ENCODE data around the gene CAMK1G. TPM values are rescaled to one million over a fixed set of nuclear protein-coding genes. Genes with fewer than 3 reads are reported as not detected.

The CAMK1G gene
- total RNA-seq, 2 donors from 2014 or later: 0.18 to 1.6 TPM

- Histone ChIP-seq H3K27ac (no peak overlapping the region), H3K4me3 (no peak overlapping the region), H3K27me3 (replicated peaks; ENCODE audit: insufficient read depth) (no peaks in the 10 kb centered on the region), H3K9me3 (no peaks in the 10 kb centered on the region), H3K36me3 (no peaks in the 10 kb centered on the region), H3K4me1 (replicated peaks) (no peaks in the 10 kb centered on the region)
- no peak for DNase-seq (ENCODE audit: low spot score)
- intact Hi-C loops (cut with DNase I): no loop called here
- TF ChIP-seq CTCF (IDR thresholded peaks at IDR 0.05) (no peak), POLR2A (IDR thresholded peaks at IDR 0.05) (no peak), POLR2AphosphoS5 (IDR thresholded peaks at IDR 0.05) (no peak)
- whole genome bisulfite sequencing: 77% methylated on average over 6 of the region's 6 CpGs
Measured at GRCh38 chr1:209561532-209561931, 22.0 kb upstream of the CAMK1G start.

DNA sequence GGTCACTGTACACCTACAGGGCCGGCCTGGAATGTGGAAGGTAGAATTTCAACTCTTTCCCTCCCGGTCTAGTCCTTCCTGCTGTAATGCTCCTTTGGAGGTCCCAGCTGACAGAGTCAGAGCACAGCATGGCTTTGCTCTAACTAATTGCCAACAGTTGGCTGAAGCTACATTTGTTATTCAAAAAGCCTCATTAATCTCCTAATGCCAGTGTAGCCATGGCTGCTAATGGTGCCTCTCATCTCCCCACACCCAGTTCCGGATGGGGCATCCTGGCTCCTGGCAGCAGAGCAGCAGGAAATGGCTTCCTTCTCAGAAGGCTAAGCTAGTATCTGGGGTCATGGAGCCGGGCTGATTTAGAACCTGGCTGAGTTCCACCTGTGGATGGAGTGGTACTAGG lies 18.7 kb upstream of the CAMK1G start:
- intact Hi-C loops (cut with DNase I): no loop called here
- Histone ChIP-seq H3K36me3 (no peaks in the 10 kb centered on the region), H3K27me3 (replicated peaks; ENCODE audit: insufficient read depth) (no peaks in the 10 kb centered on the region), H3K27ac (no peak overlapping the region), H3K9me3 (no peaks in the 10 kb centered on the region), H3K4me1 (replicated peaks) (no peaks in the 10 kb centered on the region), H3K4me3 (no peak overlapping the region)
- DNase-seq (ENCODE audit: low spot score): no peak
- WGBS: 66% methylated on average over 4 of the region's 4 CpGs
- TF ChIP-seq POLR2AphosphoS5 (IDR thresholded peaks at IDR 0.05): no peak
- TF ChIP-seq CTCF (IDR thresholded peaks at IDR 0.05): no peak
- no peak for TF ChIP-seq POLR2A (IDR thresholded peaks at IDR 0.05)

GRCh38 chr1:209565759-209566678 lies 17.5 kb upstream of the CAMK1G start:
- no peak overlapping the region for H3K4me3 ChIP-seq
- H3K27me3 ChIP-seq (replicated peaks; ENCODE audit: insufficient read depth): no peaks in the 10 kb centered on the region
- no peaks in the 10 kb centered on the region for H3K4me1 ChIP-seq (replicated peaks)
- TF ChIP-seq POLR2A (IDR thresholded peaks at IDR 0.05) (no peak), CTCF (IDR thresholded peaks at IDR 0.05) (peak; percentile 58 to 68 (median 60)), POLR2AphosphoS5 (IDR thresholded peaks at IDR 0.05) (no peak)
- no peak overlapping the region for H3K27ac ChIP-seq
- intact Hi-C loops (cut with DNase I): no loop called here
- DNase-seq (ENCODE audit: low spot score): peak; percentile 70
- no peaks in the 10 kb centered on the region for H3K36me3 ChIP-seq
- 37% methylated on average over 15 of the region's 15 CpGs for WGBS
- no peaks in the 10 kb centered on the region for H3K9me3 ChIP-seq

- intact Hi-C loops (cut with DNase I): no loop called here
- 18% methylated on average over 1 of the region's 1 CpG for whole genome bisulfite sequencing
- Histone ChIP-seq H3K9me3 (no peaks in the 10 kb centered on the region), H3K27me3 (replicated peaks; ENCODE audit: insufficient read depth) (no peaks in the 10 kb centered on the region), H3K36me3 (no peaks in the 10 kb centered on the region), H3K27ac (no peak overlapping the region), H3K4me1 (replicated peaks) (no peaks in the 10 kb centered on the region), H3K4me3 (no peak overlapping the region)
- no peak for DNase-seq (ENCODE audit: low spot score)
- no peak for TF ChIP-seq POLR2A (IDR thresholded peaks at IDR 0.05)
- no peak for TF ChIP-seq CTCF (IDR thresholded peaks at IDR 0.05)
- TF ChIP-seq POLR2AphosphoS5 (IDR thresholded peaks at IDR 0.05): no peak
Measured at GRCh38 chr1:209567698-209568175, 15.8 kb upstream of the CAMK1G start.

Data from prostate gland (tissue), 2 donors.